DOHH2 (cell line): ENCODE measurements around the gene EPYC.
A peak's percentile ranks its signal among the peaks of the same experiment; 100 is the strongest.

Experiments used
- CTCF ChIP-seq: fragments of 200-600 bp; sonication (generic); IDR thresholded peaks from one replicate; pipeline ENCODE4 v1.5.1; 2014; ENCODE audit warnings: antibody characterized with exemption, mild to moderate bottlenecking, low read depth, low read length; ENCODE audit not compliant: poor library complexity, severe bottlenecking
- EZH2phosphoT487 ChIP-seq: fragments of 200-600 bp; sonication (generic); IDR thresholded peaks from 2 replicates; pipeline ENCODE4 v1.6.1; 2017; ENCODE audit warnings: borderline replicate concordance, mild to moderate bottlenecking, antibody characterized with exemption, low read length, moderate library complexity, mixed read lengths

GRCh38 chr12:90940872-90941499 lies 63.8 kb downstream of the EPYC start:
- TF ChIP-seq CTCF (peak; percentile 68), EZH2phosphoT487 (no peak)
